HEK293T (cell line): ENCODE measurements around the gene SLC25A27.
A peak's percentile ranks its signal among the peaks of the same experiment; 100 is the strongest.

Source experiments
- CTCF ChIA-PET: fragments of 350-600 bp; formaldehyde crosslinking; extraction: SDS; loops from one replicate; lab custom pipeline; 2021; ENCODE audit warnings: antibody characterized with exemption, inconsistent platforms; lab: Yijun Ruan, JAX
- POLR2A ChIA-PET: fragments of 350-600 bp; formaldehyde crosslinking; extraction: SDS; loops from one replicate; lab custom pipeline; 2020; ENCODE audit warnings: antibody characterized with exemption, inconsistent platforms; lab: Yijun Ruan, JAX
- DNase-seq: peaks from one replicate; pipeline ENCODE4 v3.0.0; 2012; ENCODE audit warnings: mixed read lengths; ENCODE audit errors: extremely low spot score
- ARNT ChIP-seq: fragments of 450-650 bp; IDR thresholded peaks from 2 replicates; pipeline ENCODE4 v1.6.1; 2017; ENCODE audit warnings: mild to moderate bottlenecking
- BHLHE40 ChIP-seq: fragments of 450-650 bp; IDR thresholded peaks from 2 replicates; pipeline ENCODE4 v1.6.1; 2016; ENCODE audit warnings: mild to moderate bottlenecking, moderate library complexity, borderline replicate concordance
- CTBP1 ChIP-seq: fragments of 450-650 bp; IDR thresholded peaks from 2 replicates; pipeline ENCODE4 v1.6.1; 2016; ENCODE audit warnings: borderline replicate concordance
- ELF4 ChIP-seq: fragments of 450-650 bp; IDR thresholded peaks from 2 replicates; pipeline ENCODE4 v1.6.1; 2017; ENCODE audit warnings: antibody characterized with exemption
- FOXA1 ChIP-seq: fragments of 450-650 bp; IDR thresholded peaks from 2 replicates; pipeline ENCODE4 v1.6.1; 2016; ENCODE audit warnings: mild to moderate bottlenecking
- FOXK2 ChIP-seq: fragments of 450-650 bp; IDR thresholded peaks from 2 replicates; pipeline ENCODE4 v1.6.1; 2016; ENCODE audit warnings: mild to moderate bottlenecking
- FOXM1 ChIP-seq: fragments of 450-650 bp; IDR thresholded peaks from 2 replicates; pipeline ENCODE4 v1.6.1; 2017; ENCODE audit warnings: mild to moderate bottlenecking, borderline replicate concordance
- HDGF ChIP-seq: fragments of 450-650 bp; IDR thresholded peaks from 2 replicates; pipeline ENCODE4 v1.6.1; 2017; ENCODE audit warnings: antibody characterized with exemption, borderline replicate concordance
- L3MBTL2 ChIP-seq: fragments of 450-650 bp; conservative IDR thresholded peaks from 2 replicates; pipeline ENCODE4 v1.6.1; 2016; ENCODE audit warnings: mild to moderate bottlenecking
- LEF1 ChIP-seq: fragments of 450-650 bp; IDR thresholded peaks from 2 replicates; pipeline ENCODE4 v1.6.1; 2017; ENCODE audit warnings: mild to moderate bottlenecking, borderline replicate concordance
- NFRKB ChIP-seq: fragments of 450-650 bp; IDR thresholded peaks from 2 replicates; pipeline ENCODE4 v1.6.1; 2016; ENCODE audit warnings: mild to moderate bottlenecking, moderate library complexity
- SP1 ChIP-seq: fragments of 450-650 bp; IDR thresholded peaks from 2 replicates; pipeline ENCODE4 v1.6.1; 2017
- SUZ12 ChIP-seq: fragments of 450-650 bp; IDR thresholded peaks from 2 replicates; pipeline ENCODE4 v1.6.1; 2016; ENCODE audit warnings: mild to moderate bottlenecking
- TARDBP ChIP-seq: fragments of 450-650 bp; IDR thresholded peaks from 2 replicates; pipeline ENCODE4 v1.6.1; 2016
- ZNF384 ChIP-seq: fragments of 450-650 bp; IDR thresholded peaks from 2 replicates; pipeline ENCODE4 v1.6.1; 2016
- TF ChIP-seq, protein P1 (sequence below): fragments of 450-650 bp; IDR thresholded peaks from 2 replicates; pipeline ENCODE4 v1.6.1; 2016

Gene SLC25A27

DNA sequence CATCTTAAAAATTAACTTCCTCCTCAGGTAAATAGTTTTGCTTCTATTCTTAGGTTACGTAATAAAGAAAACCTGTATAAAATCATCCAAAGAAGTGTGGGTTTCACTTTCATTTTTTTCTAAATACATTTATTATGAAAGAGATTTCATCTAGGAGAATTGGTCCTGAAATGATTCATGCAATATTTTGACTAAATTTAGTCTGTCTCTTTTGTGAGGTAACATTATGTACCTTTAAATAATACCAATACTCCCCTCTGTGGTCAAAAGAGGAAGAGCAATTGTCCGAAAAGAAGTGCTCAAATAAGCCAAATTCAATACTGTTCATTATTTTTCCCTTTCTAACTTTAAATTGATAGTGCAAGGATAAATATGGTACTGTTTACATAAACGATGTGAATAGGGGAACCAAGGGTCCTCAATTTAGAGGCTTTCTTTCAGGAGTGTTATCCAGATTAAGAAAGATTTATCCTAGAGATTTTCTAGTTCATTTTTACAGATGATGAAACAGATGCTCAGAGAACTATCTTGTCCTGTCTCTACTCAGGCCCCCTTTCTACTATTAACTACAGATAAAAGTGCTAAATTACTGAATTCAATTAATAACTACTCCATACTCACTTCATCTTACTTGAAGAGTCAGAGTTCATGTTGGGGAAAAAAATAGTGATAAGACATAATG is 26.4 kb upstream of the SLC25A27 start:
- POLR2A ChIA-PET: no interaction called here
- CTCF ChIA-PET: no interaction called here
- no peak for TF ChIP-seq FOXK2
- TF ChIP-seq CTBP1: no peak
- no peak for TF ChIP-seq SP1
- TF ChIP-seq ELF4: no peak
- TF ChIP-seq FOXM1: no peak
- TF ChIP-seq BHLHE40: no peak
- TF ChIP-seq ARNT: no peak
- TF ChIP-seq TARDBP: no peak
- no peak for TF ChIP-seq HDGF
- TF ChIP-seq ZNF384: no peak
- TF ChIP-seq LEF1: no peak
- DNase-seq: peak; percentile 11

DNA sequence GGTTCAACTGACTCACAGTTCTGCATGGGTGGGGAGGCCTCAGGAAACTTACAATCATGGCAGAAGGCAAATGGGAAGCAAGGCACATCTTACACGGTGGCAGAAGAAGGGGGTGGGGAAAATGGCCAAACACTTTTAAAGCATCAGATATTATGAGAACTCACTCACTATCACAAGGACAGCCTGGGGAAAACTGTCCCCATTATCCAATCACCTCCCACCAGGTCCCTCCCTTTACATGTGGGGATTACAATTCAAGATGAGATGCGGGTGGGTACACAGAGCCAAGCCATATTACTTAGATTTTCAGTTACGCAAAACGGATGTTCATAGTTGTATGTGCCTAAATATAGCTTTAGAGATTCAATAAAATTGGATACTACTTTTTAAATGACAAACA is 25.8 kb upstream of the SLC25A27 start:
- ChIA-PET CTCF (interaction anchor here (0.6 kb wide), 1 partner anchor 23 kb away, joined by 3 read pairs; no protein-coding TSS in a partner anchor), POLR2A (no interaction called here)
- TF ChIP-seq FOXA1 (no peak), SUZ12 (no peak), LEF1 (no peak), BHLHE40 (no peak), FOXK2 (no peak), CTBP1 (no peak), TARDBP (no peak), SP1 (no peak), L3MBTL2 (no peak)
- no peak for DNase-seq

DNA sequence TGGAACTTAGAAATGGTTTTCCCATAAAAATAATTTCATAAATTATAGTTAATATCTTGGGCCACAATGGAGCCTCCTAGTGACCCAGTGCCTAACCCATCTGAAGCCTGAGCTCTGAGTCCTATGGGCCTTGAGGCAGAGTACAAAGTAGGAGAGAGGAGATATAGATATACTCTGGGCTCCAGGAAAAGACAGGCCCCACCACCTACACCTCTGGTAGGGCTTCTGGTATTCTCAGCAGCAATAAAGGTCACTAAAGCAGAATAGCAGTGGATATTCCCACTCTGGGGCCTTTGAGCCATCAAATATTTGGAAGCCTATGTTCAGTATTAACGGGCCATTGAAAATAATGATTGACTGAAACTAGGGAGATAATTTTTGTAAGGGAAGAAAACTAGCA is 24.3 kb upstream of the SLC25A27 start:
- no peak for DNase-seq
- ChIA-PET CTCF (no interaction called here), POLR2A (no interaction called here)
- TF ChIP-seq, protein P1, sequence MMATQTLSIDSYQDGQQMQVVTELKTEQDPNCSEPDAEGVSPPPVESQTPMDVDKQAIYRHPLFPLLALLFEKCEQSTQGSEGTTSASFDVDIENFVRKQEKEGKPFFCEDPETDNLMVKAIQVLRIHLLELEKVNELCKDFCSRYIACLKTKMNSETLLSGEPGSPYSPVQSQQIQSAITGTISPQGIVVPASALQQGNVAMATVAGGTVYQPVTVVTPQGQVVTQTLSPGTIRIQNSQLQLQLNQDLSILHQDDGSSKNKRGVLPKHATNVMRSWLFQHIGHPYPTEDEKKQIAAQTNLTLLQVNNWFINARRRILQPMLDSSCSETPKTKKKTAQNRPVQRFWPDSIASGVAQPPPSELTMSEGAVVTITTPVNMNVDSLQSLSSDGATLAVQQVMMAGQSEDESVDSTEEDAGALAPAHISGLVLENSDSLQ: no peak
- TF ChIP-seq L3MBTL2: no peak

DNA sequence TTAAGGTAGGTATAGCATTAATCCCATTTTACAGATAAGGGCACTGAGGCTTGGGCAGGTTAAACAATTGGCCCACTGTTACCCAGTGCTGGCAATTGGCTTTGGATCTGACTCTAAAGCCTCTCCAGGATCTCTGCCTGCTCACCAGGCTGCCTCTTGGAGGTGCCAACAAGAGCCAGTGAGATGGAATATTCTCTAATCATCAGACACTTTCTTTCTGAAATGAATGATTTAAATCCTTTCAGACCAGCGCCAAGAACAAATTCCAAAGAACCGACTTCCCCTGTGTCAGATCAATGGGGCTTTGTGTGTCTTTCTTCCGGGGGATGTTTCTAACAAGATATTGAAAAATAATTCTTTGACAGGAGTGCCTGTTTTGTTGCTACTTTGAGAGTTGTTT is 23.8 kb upstream of the SLC25A27 start:
- ChIA-PET POLR2A (no interaction called here), CTCF (no interaction called here)
- DNase-seq: no peak
- TF ChIP-seq TARDBP (no peak), ELF4 (no peak), FOXM1 (no peak), NFRKB (no peak)

DNA sequence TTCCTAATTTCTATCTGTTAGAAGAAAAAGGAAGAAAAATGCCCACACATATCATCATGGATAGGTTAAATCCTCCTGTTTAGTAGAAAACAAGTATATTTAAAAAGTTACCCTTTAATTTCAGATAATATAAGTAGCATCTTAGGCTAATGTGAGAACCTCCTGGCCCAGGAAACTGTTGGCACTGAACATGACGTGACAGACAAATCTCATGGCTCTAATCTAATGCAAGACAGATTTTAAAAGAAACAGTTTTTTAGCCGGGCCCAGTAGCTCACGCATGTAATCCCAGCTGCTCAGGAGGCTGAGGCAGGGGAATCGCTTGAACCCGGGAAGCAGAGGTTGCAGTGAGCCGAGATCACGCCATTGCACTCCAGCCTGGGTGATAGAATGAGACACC is 23.1 kb upstream of the SLC25A27 start:
- CTCF ChIA-PET: interaction anchor here (0.8 to 1.4 kb wide), 2 partner anchors 409 to 752 kb away, joined by 3 read pairs; no protein-coding TSS in a partner anchor

DNA sequence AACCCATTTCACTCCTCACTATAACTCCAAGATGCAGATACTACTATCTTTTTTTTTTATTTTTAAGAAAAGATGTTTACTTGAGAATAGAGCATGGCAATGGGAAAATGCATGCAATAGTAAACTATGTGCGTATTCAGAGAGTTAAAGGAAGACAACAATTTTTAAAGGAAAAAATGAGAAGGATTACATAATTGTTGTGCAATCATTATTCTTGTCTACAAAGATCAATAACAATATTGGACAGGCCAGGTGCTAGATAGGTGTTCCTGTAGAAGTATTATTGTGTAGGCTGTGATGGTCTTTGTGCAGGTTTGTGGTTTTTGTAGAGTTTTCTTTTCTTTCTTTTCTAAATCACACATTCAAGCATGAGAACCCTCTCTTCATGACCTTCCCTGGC is 20.7 kb upstream of the SLC25A27 start:
- no peak for TF ChIP-seq HDGF
- ChIA-PET CTCF (interaction anchor here (1.0 kb wide), 1 partner anchor 210 kb away, joined by 3 read pairs; no protein-coding TSS in a partner anchor), POLR2A (interaction anchor here (0.5 kb wide), 1 partner anchor 428 kb away, joined by 3 read pairs; no protein-coding TSS in a partner anchor)
- DNase-seq: no peak

More for the DNA sequence above, 23.1 kb upstream of the SLC25A27 start:
- POLR2A ChIA-PET: no interaction called here
- TF ChIP-seq SUZ12 (no peak), ELF4 (no peak), SP1 (no peak), BHLHE40 (no peak), LEF1 (no peak), FOXM1 (no peak), NFRKB (no peak), ARNT (no peak), FOXA1 (no peak), HDGF (no peak), FOXK2 (no peak), L3MBTL2 (no peak), TARDBP (no peak)
- DNase-seq: no peak

DNA sequence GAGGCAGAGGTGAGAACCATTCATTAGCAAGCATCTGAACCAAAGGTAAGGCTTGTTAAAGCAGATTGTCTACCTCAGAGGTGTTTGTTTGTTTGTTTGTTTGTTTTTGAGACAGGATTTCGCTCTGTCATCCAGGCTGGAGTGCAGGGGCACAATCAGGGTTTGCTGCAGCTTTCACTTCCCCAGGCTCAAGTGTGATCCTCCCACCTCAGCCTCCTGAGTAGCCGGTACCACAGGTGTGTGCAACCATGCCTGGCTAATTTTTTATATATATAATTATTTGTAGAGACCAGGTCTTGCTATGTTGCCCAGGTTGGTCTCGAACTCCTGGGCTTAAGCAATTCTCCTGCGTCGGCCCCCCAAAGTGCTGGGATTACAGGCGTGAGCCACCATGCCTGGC is 17.3 kb upstream of the SLC25A27 start:
- TF ChIP-seq CTBP1 (no peak), SP1 (no peak), L3MBTL2 (no peak), BHLHE40 (no peak), HDGF (no peak), ZNF384 (no peak)
- TF ChIP-seq, protein P1: no peak
- no peak for DNase-seq
- ChIA-PET POLR2A (no interaction called here), CTCF (interaction anchor here (0.5 kb wide), 1 partner anchor 20 kb away, joined by 3 read pairs; no protein-coding TSS in a partner anchor)
